SU-DHL-6 (cell line): ENCODE data around the gene ALKBH6.
"Not testable (repeated sequence)": the region's sequence is repeated elsewhere in the genome, so short reads cannot be mapped to it uniquely, and the experiment has no call there.

ENCODE experiments used
- H2AFZ ChIP-seq: fragments of 200-600 bp; sonication (generic); 2 replicates; pipeline ENCODE4 v1.6.1; 2014; ENCODE audit warnings: low read depth, mild to moderate bottlenecking, moderate library complexity, mixed read lengths, antibody characterized with exemption, low read length; ENCODE audit not compliant: severe bottlenecking
- H3F3A ChIP-seq: fragments of 200-600 bp; shearing (Covaris generic); 2 replicates; pipeline ENCODE4 v1.6.0; 2016; ENCODE audit warnings: antibody characterized with exemption, mild to moderate bottlenecking; ENCODE audit not compliant: insufficient read depth
- H3K27ac ChIP-seq: fragments of 200-600 bp; sonication (generic); 2 replicates; pipeline ENCODE4 v1.5.1; 2016; ENCODE audit warnings: low read depth, mild to moderate bottlenecking, low read length, moderate library complexity, mixed read lengths
- H3K27me3 ChIP-seq: fragments of 200-600 bp; sonication (generic), shearing (Covaris generic); 2 replicates; pipeline ENCODE4 v1.6.0; 2014; ENCODE audit warnings: mild to moderate bottlenecking, low read length
- H3K36me3 ChIP-seq: fragments of 200-600 bp; sonication (generic); 2 replicates; pipeline ENCODE4 v1.6.1; 2014; ENCODE audit warnings: mild to moderate bottlenecking, low read length, mixed read lengths
- H3K4me2 ChIP-seq: fragments of 300-600, 200-600 bp; shearing (Covaris generic), sonication (generic); 2 replicates; pipeline ENCODE4 v1.6.0; 2014; ENCODE audit warnings: low read length, low read depth, mild to moderate bottlenecking; ENCODE audit not compliant: poor library complexity, severe bottlenecking
- H3K4me3 ChIP-seq: fragments of 200-600 bp; sonication (generic); 2 replicates; pipeline ENCODE4 v1.5.1; 2014; ENCODE audit warnings: antibody characterized with exemption, low read length, mild to moderate bottlenecking, mixed read lengths; ENCODE audit not compliant: insufficient read depth, poor library complexity, severe bottlenecking
- H3K79me2 ChIP-seq: fragments of 200-600 bp; sonication (generic); 2 replicates; pipeline ENCODE4 v1.6.1; 2014; ENCODE audit warnings: mild to moderate bottlenecking, low read length, moderate library complexity; ENCODE audit not compliant: insufficient read depth
- H3K9ac ChIP-seq: fragments of 200-600 bp; sonication (generic); 2 replicates; pipeline ENCODE4 v1.7.0; 2014; ENCODE audit warnings: mild to moderate bottlenecking, low read length
- H3K9me2 ChIP-seq: fragments of 200-600 bp; sonication (generic); replicated peaks from 2 replicates; pipeline ENCODE4 v1.6.1; 2014; ENCODE audit warnings: low read length; ENCODE audit not compliant: insufficient read depth
- H3K9me3 ChIP-seq: fragments of 200-600 bp; sonication (generic); 2 replicates; pipeline ENCODE4 v1.6.1; 2014; ENCODE audit warnings: low read length, mixed read lengths; ENCODE audit not compliant: insufficient read depth
- H4K20me1 ChIP-seq: fragments of 200-600 bp; sonication (generic); 2 replicates; pipeline ENCODE4 v1.6.1; 2014; ENCODE audit warnings: low read depth, mild to moderate bottlenecking, antibody characterized with exemption, low read length, moderate library complexity, mixed read lengths
- CTCF ChIP-seq: fragments of 200-600 bp; sonication (generic); IDR thresholded peaks from one replicate; pipeline ENCODE4 v1.5.1; 2017; ENCODE audit warnings: antibody characterized with exemption, mild to moderate bottlenecking, low read length, moderate library complexity; ENCODE audit not compliant: insufficient read depth, poor library complexity, severe bottlenecking
- EZH2phosphoT487 ChIP-seq: fragments of 200-600 bp; sonication (generic), shearing (Covaris generic); conservative IDR thresholded peaks from 2 replicates; pipeline ENCODE4 v1.6.1; 2018; ENCODE audit warnings: mild to moderate bottlenecking, antibody characterized with exemption, low read length, moderate library complexity, mixed read lengths

Gene ALKBH6

DNA sequence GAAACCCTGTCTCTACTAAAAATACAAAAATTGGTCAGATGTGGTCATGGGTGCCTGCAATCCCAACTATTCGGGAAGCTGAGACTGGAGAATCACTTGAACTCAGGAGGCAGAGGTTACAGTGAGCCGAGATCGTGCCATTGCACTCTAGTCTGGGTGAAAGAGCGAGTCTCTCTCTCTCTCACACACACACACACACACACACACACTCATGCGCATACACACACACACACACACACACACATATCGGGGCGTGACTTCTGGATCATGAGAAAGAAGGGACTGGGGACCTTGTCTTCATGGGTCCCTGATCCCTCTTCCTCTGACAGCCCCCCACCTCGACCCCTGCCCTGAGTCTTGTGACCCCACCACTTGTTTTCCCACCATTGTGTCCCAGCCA lies 30.8 kb downstream of the ALKBH6 start:
- no peaks in the 10 kb centered on the region for H3K9me3 ChIP-seq
- no peaks in the 10 kb centered on the region for H4K20me1 ChIP-seq
- H3K4me2 ChIP-seq = no peak overlapping the region
- H3F3A ChIP-seq = no peaks in the 10 kb centered on the region
- H3K9me2 ChIP-seq = no peaks in the 10 kb centered on the region
- no peak overlapping the region for H2AFZ ChIP-seq
- TF ChIP-seq EZH2phosphoT487 (no peak), CTCF (no peak)
- no peaks in the 10 kb centered on the region for H3K27me3 ChIP-seq
- no peaks in the 10 kb centered on the region for H3K36me3 ChIP-seq
- H3K4me3 ChIP-seq = no peak overlapping the region
- no peaks in the 10 kb centered on the region for H3K79me2 ChIP-seq
- no peak overlapping the region for H3K9ac ChIP-seq
- no peak overlapping the region for H3K27ac ChIP-seq

- not testable (repeated sequence) for H3K4me2 ChIP-seq, H3K9me2 ChIP-seq, H3K79me2 ChIP-seq, H4K20me1 ChIP-seq, H3K27me3 ChIP-seq, H3K9me3 ChIP-seq, H3K9ac ChIP-seq, H2AFZ ChIP-seq, H3F3A ChIP-seq, H3K36me3 ChIP-seq, H3K4me3 ChIP-seq, H3K27ac ChIP-seq
Observed at GRCh38 chr19:35980997-35981396, 33.0 kb downstream of the ALKBH6 start.

GRCh38 chr19:35978832-35979365 lies 35.1 kb downstream of the ALKBH6 start:
- Histone ChIP-seq H4K20me1 (no peaks in the 10 kb centered on the region), H3K9ac (no peak overlapping the region), H3K4me3 (no peak overlapping the region), H3K4me2 (no peak overlapping the region), H3K36me3 (no peaks in the 10 kb centered on the region), H3K9me3 (no peaks in the 10 kb centered on the region), H3K9me2 (no peaks in the 10 kb centered on the region), H3F3A (no peaks in the 10 kb centered on the region), H2AFZ (no peak overlapping the region), H3K27ac (no peak overlapping the region), H3K27me3 (no peaks in the 10 kb centered on the region), H3K79me2 (no peaks in the 10 kb centered on the region)
- TF ChIP-seq EZH2phosphoT487 (no peak), CTCF (no peak)

GRCh38 chr19:35978271-35978670 lies 35.7 kb downstream of the ALKBH6 start:
- Histone ChIP-seq H3K9me2 (no peaks in the 10 kb centered on the region), H3K4me3 (no peak overlapping the region), H3F3A (no peaks in the 10 kb centered on the region), H3K36me3 (no peaks in the 10 kb centered on the region), H3K9ac (no peak overlapping the region), H3K27me3 (no peaks in the 10 kb centered on the region), H3K27ac (no peak overlapping the region), H4K20me1 (no peaks in the 10 kb centered on the region), H3K79me2 (no peaks in the 10 kb centered on the region), H2AFZ (no peak overlapping the region), H3K9me3 (no peaks in the 10 kb centered on the region), H3K4me2 (no peak overlapping the region)
- TF ChIP-seq EZH2phosphoT487 (no peak), CTCF (no peak)
